GM23338 (cell line): ENCODE results near the gene APOA1. TPM values are rescaled to one million over a fixed set of nuclear protein-coding genes. Genes with fewer than 3 reads are reported as not detected.

Experiments used
- ATAC-seq: fragments of 200-7000 bp; cut with Tn5 transposase; 3 replicates; pipeline ENCODE4 v1.9.1; 2020
- DNase-seq: peaks from one replicate; pipeline ENCODE4 v3.0.0-alpha.2; 2015; ENCODE audit warnings: low spot score
- H2AFZ ChIP-seq: fragments of 200-600 bp; sonication (generic); 2 replicates; pipeline ENCODE4 v1.8.0; 2016; ENCODE audit warnings: antibody characterized with exemption, mild to moderate bottlenecking, moderate library complexity
- H3F3A ChIP-seq: fragments of 200-600 bp; sonication (generic); replicated peaks from 2 replicates; pipeline ENCODE4 v1.8.0; 2017; ENCODE audit warnings: antibody characterized with exemption, mixed run types, low read depth
- H3K27ac ChIP-seq: fragments of 200-600 bp; sonication (generic); 2 replicates; pipeline ENCODE4 v1.6.1; 2016; ENCODE audit warnings: low read depth
- H3K27me3 ChIP-seq: fragments of 200-600 bp; sonication (generic); 2 replicates; pipeline ENCODE4 v1.8.0; 2016; ENCODE audit warnings: mild to moderate bottlenecking, mixed run types, moderate library complexity; ENCODE audit not compliant: insufficient read depth
- H3K36me3 ChIP-seq: fragments of 200-600 bp; sonication (generic); 2 replicates; pipeline ENCODE4 v1.8.0; 2016; ENCODE audit warnings: mild to moderate bottlenecking; ENCODE audit not compliant: insufficient read depth
- H3K4me1 ChIP-seq: fragments of 200-600 bp; sonication (generic); 2 replicates; pipeline ENCODE4 v1.8.0; 2016; ENCODE audit warnings: mild to moderate bottlenecking, moderate library complexity; ENCODE audit not compliant: insufficient read depth
- H3K4me2 ChIP-seq: fragments of 200-600 bp; sonication (generic); 2 replicates; pipeline ENCODE4 v1.7.1; 2017; ENCODE audit warnings: mixed run types
- H3K4me3 ChIP-seq: fragments of 200-600 bp; sonication (generic); 2 replicates; pipeline ENCODE4 v1.6.1; 2016; ENCODE audit warnings: mixed run types
- H3K79me2 ChIP-seq: fragments of 200-600 bp; sonication (generic); replicated peaks from 2 replicates; pipeline ENCODE4 v1.8.0; 2017; ENCODE audit warnings: mild to moderate bottlenecking; ENCODE audit not compliant: insufficient read depth
- H3K9me2 ChIP-seq: fragments of 200-600 bp; sonication (generic); 2 replicates; pipeline ENCODE4 v1.8.0; 2017; ENCODE audit not compliant: insufficient read depth
- H4K20me1 ChIP-seq: fragments of 200-600 bp; sonication (generic); replicated peaks from 2 replicates; pipeline ENCODE4 v1.8.0; 2017; ENCODE audit warnings: mild to moderate bottlenecking; ENCODE audit not compliant: insufficient read depth
- H3K27ac Mint-ChIP-seq: 2 replicates; pipeline ENCODE4 v1.8.0; 2020; ENCODE audit warnings: inconsistent platforms, mild to moderate bottlenecking, moderate library complexity, mixed read lengths
- H3K27me3 Mint-ChIP-seq: 3 replicates; pipeline ENCODE4 v1.8.0; 2022; ENCODE audit warnings: low read depth, mild to moderate bottlenecking, moderate library complexity, mixed read lengths, inconsistent platforms; ENCODE audit not compliant: insufficient read depth, poor library complexity
- H3K36me3 Mint-ChIP-seq: 3 replicates; pipeline ENCODE4 v1.8.0; 2021; ENCODE audit warnings: low read depth, mild to moderate bottlenecking, inconsistent platforms, moderate library complexity, mixed read lengths
- H3K4me1 Mint-ChIP-seq: 3 replicates; pipeline ENCODE4 v1.8.0; 2020; ENCODE audit warnings: mild to moderate bottlenecking, inconsistent platforms, mixed read lengths
- H3K4me3 Mint-ChIP-seq: 3 replicates; pipeline ENCODE4 v1.8.0; 2021; ENCODE audit warnings: moderate library complexity, mild to moderate bottlenecking, inconsistent platforms, mixed read lengths
- H3K9me3 Mint-ChIP-seq: 3 replicates; pipeline ENCODE4 v1.8.0; 2020; ENCODE audit warnings: moderate library complexity, mild to moderate bottlenecking, inconsistent platforms, mixed read lengths
- CREB1 ChIP-seq: fragments of 250-450 bp; sonication (Bioruptor Pico); IDR thresholded peaks from 2 replicates; pipeline ENCODE4 v1.5.0; 2020; ENCODE audit warnings: low read depth, mild to moderate bottlenecking, moderate library complexity
- ETS1 ChIP-seq: IDR thresholded peaks from 2 replicates; pipeline ENCODE4 v1.6.1; 2016; ENCODE audit warnings: antibody characterized with exemption
- EZH2 ChIP-seq: fragments of 200-600 bp; sonication (generic); IDR thresholded peaks from one replicate; pipeline ENCODE4 v1.8.0; 2017; ENCODE audit warnings: antibody characterized with exemption, mild to moderate bottlenecking, low read depth; ENCODE audit not compliant: unreplicated experiment
- EZH2phosphoT487 ChIP-seq: fragments of 200-600 bp; sonication (generic); IDR thresholded peaks from one replicate; pipeline ENCODE4 v1.8.1; 2018; ENCODE audit warnings: antibody characterized with exemption; ENCODE audit not compliant: unreplicated experiment
- JUNB ChIP-seq: IDR thresholded peaks from one replicate; pipeline ENCODE4 v1.6.1; 2016; ENCODE audit warnings: antibody characterized with exemption; ENCODE audit not compliant: unreplicated experiment
- NANOG ChIP-seq: IDR thresholded peaks from 2 replicates; pipeline ENCODE4 v1.6.1; 2016; ENCODE audit warnings: antibody characterized with exemption, borderline replicate concordance
- POLR2AphosphoS5 ChIP-seq: IDR thresholded peaks from 2 replicates; pipeline ENCODE4 v1.6.1; 2016; ENCODE audit warnings: antibody characterized with exemption, low read depth
- STAT1 ChIP-seq: IDR thresholded peaks from one replicate; pipeline ENCODE4 v1.6.1; 2016; ENCODE audit warnings: antibody characterized with exemption; ENCODE audit not compliant: unreplicated experiment
- ZNF114 ChIP-seq: fragments of 250-450 bp; sonication (Bioruptor Pico); IDR thresholded peaks from 2 replicates; pipeline ENCODE4 v1.5.0; 2020; ENCODE audit warnings: mild to moderate bottlenecking, moderate library complexity
- ZNF331 ChIP-seq: fragments of 250-450 bp; sonication (Bioruptor Pico); IDR thresholded peaks from 2 replicates; pipeline ENCODE4 v1.5.0; 2020; ENCODE audit warnings: low read depth, mild to moderate bottlenecking, moderate library complexity
- ZNF462 ChIP-seq: fragments of 250-450 bp; sonication (Bioruptor Pico); IDR thresholded peaks from 2 replicates; pipeline ENCODE4 v1.5.0; 2020; ENCODE audit warnings: mild to moderate bottlenecking, moderate library complexity
- polyA plus RNA-seq: library from polyadenylated mRNA; unstranded; fragments of >200 nt; fragmentation: Nextera tagmentation; extraction: Ambion mirVana; gene quantifications from 2 replicates; pipeline ENCODE4 v1.2.1, GENCODE V29; 2016
- total RNA-seq: library from RNA; depleted of rRNA; stranded (reverse); fragments of >200 nt; shearing (Covaris generic); gene quantifications from 2 replicates; pipeline ENCODE4 v1.2.3, GENCODE V29; 2014
- TF ChIP-seq, protein P1 (sequence below), 2 experiments: fragments of 200-600 bp in 1 of 2; sonication (generic) in 1 of 2; conservative IDR thresholded peaks; 2 replicates each; pipeline versions ENCODE4 v1.5.1 to v1.6.1; 2016 to 2017; ENCODE audit warnings: antibody characterized with exemption in 2 of 2, low read depth in 2 of 2, mild to moderate bottlenecking in 2 of 2, moderate library complexity in 1 of 2
- TF ChIP-seq, protein P2 (sequence below): IDR thresholded peaks from one replicate; pipeline ENCODE4 v1.6.1; 2018; ENCODE audit warnings: antibody characterized with exemption; ENCODE audit not compliant: unreplicated experiment

The APOA1 gene
- total and polyA plus RNA-seq, 2 experiments from 2014 or later: 0.60 TPM; not detected in 1

DNA sequence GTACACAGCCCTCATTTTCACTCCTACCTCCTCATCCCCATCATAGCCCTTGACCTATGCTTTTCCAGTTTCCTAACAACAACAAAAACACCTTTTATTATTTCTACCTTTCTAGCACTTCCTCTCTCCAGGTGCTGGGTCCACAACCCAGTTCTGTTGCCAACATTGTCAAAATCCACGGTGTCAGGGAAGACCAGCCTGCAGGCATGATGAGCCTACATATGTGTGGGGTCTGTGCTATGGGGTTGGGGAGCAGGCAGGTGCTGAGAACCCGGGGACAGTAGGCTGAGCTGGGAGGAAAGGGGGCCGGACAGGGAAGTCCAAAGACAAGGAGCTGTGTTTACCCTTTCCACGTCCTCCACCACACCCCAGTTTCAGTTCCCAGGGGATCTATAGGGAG is 48.9 kb downstream of the APOA1 start:
- H3K9me3 Mint-ChIP-seq: no peaks in the 10 kb centered on the region
- no peak for TF ChIP-seq CREB1 (CRISPR knock-in tag)
- no peak for TF ChIP-seq ZNF462 (CRISPR knock-in tag)
- no peak for TF ChIP-seq ETS1
- TF ChIP-seq ZNF114 (CRISPR knock-in tag): no peak
- no peak for TF ChIP-seq NANOG
- no peak for TF ChIP-seq JUNB
- TF ChIP-seq POLR2AphosphoS5: no peak
- TF ChIP-seq EZH2: no peak
- no peak for TF ChIP-seq ZNF331 (CRISPR knock-in tag)
- TF ChIP-seq EZH2phosphoT487: no peak
- no peak for TF ChIP-seq STAT1
- TF ChIP-seq, protein P1, sequence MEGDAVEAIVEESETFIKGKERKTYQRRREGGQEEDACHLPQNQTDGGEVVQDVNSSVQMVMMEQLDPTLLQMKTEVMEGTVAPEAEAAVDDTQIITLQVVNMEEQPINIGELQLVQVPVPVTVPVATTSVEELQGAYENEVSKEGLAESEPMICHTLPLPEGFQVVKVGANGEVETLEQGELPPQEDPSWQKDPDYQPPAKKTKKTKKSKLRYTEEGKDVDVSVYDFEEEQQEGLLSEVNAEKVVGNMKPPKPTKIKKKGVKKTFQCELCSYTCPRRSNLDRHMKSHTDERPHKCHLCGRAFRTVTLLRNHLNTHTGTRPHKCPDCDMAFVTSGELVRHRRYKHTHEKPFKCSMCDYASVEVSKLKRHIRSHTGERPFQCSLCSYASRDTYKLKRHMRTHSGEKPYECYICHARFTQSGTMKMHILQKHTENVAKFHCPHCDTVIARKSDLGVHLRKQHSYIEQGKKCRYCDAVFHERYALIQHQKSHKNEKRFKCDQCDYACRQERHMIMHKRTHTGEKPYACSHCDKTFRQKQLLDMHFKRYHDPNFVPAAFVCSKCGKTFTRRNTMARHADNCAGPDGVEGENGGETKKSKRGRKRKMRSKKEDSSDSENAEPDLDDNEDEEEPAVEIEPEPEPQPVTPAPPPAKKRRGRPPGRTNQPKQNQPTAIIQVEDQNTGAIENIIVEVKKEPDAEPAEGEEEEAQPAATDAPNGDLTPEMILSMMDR (conservative IDR thresholded peaks at IDR 0.05; ENCODE audit: low read depth in 2 of 2): no peak
- TF ChIP-seq, protein P2, sequence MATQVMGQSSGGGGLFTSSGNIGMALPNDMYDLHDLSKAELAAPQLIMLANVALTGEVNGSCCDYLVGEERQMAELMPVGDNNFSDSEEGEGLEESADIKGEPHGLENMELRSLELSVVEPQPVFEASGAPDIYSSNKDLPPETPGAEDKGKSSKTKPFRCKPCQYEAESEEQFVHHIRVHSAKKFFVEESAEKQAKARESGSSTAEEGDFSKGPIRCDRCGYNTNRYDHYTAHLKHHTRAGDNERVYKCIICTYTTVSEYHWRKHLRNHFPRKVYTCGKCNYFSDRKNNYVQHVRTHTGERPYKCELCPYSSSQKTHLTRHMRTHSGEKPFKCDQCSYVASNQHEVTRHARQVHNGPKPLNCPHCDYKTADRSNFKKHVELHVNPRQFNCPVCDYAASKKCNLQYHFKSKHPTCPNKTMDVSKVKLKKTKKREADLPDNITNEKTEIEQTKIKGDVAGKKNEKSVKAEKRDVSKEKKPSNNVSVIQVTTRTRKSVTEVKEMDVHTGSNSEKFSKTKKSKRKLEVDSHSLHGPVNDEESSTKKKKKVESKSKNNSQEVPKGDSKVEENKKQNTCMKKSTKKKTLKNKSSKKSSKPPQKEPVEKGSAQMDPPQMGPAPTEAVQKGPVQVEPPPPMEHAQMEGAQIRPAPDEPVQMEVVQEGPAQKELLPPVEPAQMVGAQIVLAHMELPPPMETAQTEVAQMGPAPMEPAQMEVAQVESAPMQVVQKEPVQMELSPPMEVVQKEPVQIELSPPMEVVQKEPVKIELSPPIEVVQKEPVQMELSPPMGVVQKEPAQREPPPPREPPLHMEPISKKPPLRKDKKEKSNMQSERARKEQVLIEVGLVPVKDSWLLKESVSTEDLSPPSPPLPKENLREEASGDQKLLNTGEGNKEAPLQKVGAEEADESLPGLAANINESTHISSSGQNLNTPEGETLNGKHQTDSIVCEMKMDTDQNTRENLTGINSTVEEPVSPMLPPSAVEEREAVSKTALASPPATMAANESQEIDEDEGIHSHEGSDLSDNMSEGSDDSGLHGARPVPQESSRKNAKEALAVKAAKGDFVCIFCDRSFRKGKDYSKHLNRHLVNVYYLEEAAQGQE: no peak
- H3K4me2 ChIP-seq: peak overlapping the region; percentile 98
- H3K4me3 ChIP-seq: peak overlapping the region; percentile 74
- peaks cover 10% of the 10 kb centered on the region for H3K4me1 ChIP-seq
- DNase-seq (no peak), ATAC-seq (no peak)
- no peaks in the 10 kb centered on the region for H3K9me2 ChIP-seq
- H3K4me1 Mint-ChIP-seq: peaks cover 23% of the 10 kb centered on the region
- H3K27me3 Mint-ChIP-seq: peaks cover 10% of the 10 kb centered on the region
- peaks cover 29% of the 10 kb centered on the region for H3K36me3 ChIP-seq
- peaks cover 14% of the 10 kb centered on the region; the same call in 1 of the 2 replicates for H4K20me1 ChIP-seq
- H3K27ac Mint-ChIP-seq: peak overlapping the region; percentile 60
- no peaks in the 10 kb centered on the region for H3K27me3 ChIP-seq
- H3K4me3 Mint-ChIP-seq: peak overlapping the region; percentile 96
- 0 out of 2 replicates have a peak overlapping the region, but pooled peaks have one; percentile 71 for H3K27ac ChIP-seq
- H3K36me3 Mint-ChIP-seq: peaks cover 33% of the 10 kb centered on the region
- peaks cover 18% of the 10 kb centered on the region for H3K79me2 ChIP-seq
- peak overlapping the region; percentile 93 for H2AFZ ChIP-seq
- peaks cover 2% of the 10 kb centered on the region; the same call in 1 of the 2 replicates for H3F3A ChIP-seq
